Inflammatory macrophage treated with lipopolysaccharide for 4 hours (primary cell): ENCODE results near the gene MOAP1.
A peak's percentile ranks its signal among the peaks of the same experiment; 100 is the strongest.
"Not testable (repeated sequence)": the region's sequence is repeated elsewhere in the genome, so short reads cannot be mapped to it uniquely, and the experiment has no call there.

ENCODE experiments used
- DNase-seq: peaks from one replicate; pipeline ENCODE4 v3.0.0-alpha.2; 2020

The MOAP1 gene

DNA sequence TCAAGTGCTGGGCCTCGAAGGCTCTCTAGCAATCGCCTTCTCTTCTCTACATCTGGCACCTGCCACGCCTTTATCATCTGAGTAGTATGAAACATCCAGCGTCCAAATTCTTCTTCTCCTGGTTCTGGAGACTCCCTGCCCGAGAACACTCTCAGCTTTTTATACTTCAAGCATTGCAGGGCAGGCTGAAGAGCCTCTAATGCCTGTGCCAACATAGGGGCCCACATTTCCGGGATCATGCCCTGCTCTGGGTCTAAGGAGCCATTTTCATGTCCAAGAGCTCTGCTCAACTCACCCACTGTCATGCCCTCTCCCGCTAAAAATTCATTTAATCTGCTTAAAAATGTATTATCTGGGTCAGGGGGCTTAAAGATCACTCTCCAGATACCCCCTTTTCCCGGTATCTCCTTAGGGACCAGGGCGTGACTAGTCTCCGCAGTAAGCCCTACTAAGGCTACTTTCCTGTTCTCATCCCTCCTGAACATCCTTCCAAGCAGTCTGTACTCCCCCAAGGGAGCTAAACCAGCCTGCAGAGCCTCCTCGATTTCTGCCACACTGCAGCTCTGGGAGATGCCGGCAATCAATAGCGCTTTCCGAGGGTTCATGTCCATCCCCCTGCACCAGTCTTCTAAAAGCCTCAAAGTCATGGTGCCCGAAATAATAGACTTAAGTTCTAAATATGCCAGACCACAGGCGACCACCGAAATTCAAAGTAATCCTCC is 940 bp downstream of the MOAP1 start:
- DNase-seq, result no peak

DNA sequence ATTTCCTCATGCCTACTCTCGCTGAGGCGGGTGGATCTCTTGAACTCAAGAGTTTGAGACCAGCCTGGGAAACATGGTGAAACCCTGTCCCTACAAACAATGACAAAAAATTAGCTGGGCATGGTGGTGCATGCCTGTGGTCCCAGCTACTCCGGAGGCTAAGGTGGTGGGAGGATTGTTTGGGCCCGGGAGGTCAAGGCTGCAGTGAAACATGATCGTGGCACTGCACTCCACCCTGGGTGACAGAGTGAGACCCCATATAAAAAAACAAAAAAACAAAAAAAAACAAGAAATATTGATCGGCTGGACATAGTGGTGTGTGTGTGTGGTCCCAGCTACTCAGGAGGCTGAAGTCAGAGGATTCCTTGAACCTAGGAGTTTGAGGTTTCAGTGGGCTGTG is 9.2 kb downstream of the MOAP1 start:
- no peak for DNase-seq

DNA sequence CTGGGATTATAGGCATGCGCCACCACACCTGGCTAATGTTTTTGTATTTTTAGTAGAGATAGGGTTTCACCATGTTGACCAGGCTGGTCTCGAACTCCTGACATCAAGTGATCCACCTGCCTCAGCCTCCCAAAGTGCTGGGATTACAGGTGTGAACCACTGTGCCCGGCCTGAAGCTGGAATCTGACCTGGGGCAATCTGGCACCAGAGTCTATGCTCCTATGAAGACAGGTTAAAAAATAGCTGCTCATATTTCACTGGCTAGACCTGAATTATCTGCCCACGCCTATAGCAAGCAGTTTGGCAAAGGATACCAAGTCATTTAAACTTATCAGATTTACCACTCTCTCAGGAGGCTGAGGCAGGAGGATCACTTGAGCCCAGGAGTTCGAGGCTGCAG is 10.0 kb downstream of the MOAP1 start:
- DNase-seq, result not testable (repeated sequence)

- DNase-seq, result no peak
Observed at GRCh38 chr14:93173943-93174395, 10.7 kb downstream of the MOAP1 start.

- no peak for DNase-seq
Observed at GRCh38 chr14:93171376-93171775, 13.3 kb downstream of the MOAP1 start.

- DNase-seq, result not testable (repeated sequence)
Observed at GRCh38 chr14:93170141-93170540, 14.6 kb downstream of the MOAP1 start.

GRCh38 chr14:93169619-93170018 is 15.1 kb downstream of the MOAP1 start:
- not testable (repeated sequence) for DNase-seq

GRCh38 chr14:93168610-93169009 is 16.1 kb downstream of the MOAP1 start:
- not testable (repeated sequence) for DNase-seq

DNA sequence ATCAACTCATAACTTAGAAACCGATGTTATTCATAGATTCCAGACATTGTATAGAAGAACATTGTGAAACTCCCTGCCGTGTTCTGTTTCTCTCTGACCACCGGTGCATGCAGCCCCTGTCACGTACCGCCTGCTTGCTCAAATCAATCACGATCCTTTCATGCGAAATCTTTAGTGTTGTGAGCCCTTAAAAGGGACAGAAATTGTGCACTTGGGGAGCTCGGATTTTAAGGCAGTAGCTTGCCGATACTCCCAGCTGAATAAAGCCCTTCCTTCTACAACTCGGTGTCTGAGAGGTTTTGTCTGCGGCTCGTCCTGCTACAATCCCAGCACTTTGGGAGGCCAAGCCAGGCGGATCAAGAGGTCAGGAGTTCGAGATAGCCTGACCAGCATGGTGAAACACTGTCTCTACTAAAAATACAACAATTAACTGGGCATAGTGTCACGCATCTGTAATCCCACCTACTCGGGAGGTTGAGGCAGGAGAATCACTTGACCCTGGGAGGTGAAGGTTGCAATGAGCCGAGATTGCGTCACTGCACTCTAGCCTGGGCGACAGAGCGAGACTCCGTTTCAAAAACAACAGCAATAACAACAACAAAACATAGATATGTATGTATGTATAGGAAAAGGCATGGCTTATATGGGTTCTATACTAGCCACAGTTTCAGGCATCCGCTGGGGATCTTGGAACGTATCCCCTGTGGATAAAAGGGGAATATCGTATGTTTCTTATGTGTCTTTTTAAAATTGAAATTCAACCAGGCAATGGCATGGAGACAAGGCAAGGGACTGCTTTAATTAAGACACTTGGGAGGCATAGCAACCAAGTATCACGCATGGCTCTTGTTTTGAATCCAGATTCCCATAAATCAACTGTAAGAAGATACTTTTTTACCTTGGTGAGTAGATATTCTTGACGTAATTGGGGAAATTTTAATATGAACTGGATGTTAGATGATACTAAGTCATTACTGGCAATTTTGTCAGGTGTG is 19.1 kb downstream of the MOAP1 start:
- DNase-seq, result not testable (repeated sequence)

GRCh38 chr14:93163564-93163963 is 21.1 kb downstream of the MOAP1 start:
- DNase-seq, result no peak

GRCh38 chr14:93161411-93161940 is 23.2 kb downstream of the MOAP1 start:
- DNase-seq, result no peak

- DNase-seq, result peak; percentile 32
Observed at GRCh38 chr14:93160353-93160801, 24.3 kb downstream of the MOAP1 start.

DNA sequence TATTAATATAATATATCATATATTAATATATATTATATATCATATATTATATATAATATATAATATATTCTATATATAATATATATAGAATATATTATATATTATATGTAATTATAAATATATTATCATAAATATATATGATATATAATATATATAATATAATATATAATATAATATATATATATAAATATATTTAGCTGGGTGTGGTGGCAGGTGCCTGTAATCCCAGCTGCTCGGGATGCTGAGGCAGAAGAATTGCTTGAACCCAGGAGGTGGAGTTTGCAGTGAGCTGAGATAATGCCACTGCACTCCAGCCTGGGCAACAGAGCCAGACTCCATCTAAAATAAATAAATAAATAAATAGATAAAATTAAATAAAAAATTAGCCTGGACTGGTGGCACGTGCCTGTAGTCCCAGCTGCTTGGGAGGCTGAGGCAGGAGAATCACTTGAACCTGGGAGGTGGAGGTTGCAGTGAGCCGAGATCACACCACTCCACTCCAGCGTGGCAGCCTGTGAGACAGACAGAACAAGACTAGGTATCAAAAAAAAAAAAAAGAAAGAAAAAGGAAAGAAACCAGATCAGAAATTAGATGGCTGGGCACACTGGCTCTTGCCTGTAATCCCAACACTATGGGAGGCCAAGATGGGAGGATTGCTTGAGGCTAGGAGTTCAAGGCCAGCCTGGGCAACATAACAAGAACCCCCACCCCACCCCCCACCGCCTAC is 24.9 kb downstream of the MOAP1 start:
- not testable (repeated sequence) for DNase-seq

DNA sequence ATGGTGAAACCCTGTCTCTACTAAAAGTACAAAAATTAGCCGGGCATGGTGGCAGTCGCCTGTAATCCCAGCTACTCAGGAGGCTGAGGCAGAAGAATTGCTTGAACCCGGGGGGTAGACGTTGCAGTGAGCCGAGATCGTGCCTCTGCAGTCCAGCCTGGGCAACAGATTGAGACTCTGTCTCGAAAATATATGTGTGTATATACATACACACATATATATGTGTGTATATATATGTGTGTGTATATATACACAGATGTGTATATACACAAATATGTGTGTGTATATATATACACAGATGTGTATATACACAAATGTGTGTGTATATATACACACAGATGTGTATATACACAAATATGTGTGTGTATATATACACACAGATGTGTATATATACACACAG is 26.3 kb downstream of the MOAP1 start:
- DNase-seq, result not testable (repeated sequence)

GRCh38 chr14:93156693-93157369 is 27.9 kb downstream of the MOAP1 start:
- DNase-seq, result no peak

DNA sequence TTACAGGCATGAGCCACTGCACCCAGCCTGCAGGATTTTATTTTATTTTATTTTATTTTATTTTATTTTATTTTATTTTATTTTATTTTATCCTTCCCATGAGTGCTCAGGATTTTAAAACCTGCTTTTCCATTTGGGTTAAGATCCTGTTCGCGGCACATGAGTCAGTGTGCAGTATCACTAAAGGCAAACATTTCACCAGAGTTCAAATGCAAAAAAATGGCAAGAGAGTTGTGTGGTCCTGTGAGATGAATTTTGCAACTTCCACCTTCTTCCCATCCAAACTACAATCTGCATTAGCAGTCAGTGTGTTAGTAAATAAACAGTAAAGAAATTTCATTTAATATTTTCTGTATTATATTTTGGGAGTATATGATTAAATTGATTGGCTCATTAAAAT is 29.0 kb downstream of the MOAP1 start:
- DNase-seq, result no peak

GRCh38 chr14:93153121-93153520 is 31.6 kb downstream of the MOAP1 start:
- DNase-seq, result peak; percentile 54

- peak; percentile 81 for DNase-seq
Observed at GRCh38 chr14:93150227-93151208, 34.2 kb downstream of the MOAP1 start.

GRCh38 chr14:93148979-93149378 is 35.7 kb downstream of the MOAP1 start:
- DNase-seq, result no peak

GRCh38 chr14:93146119-93146518 is 38.6 kb downstream of the MOAP1 start:
- no peak for DNase-seq
